Transverse colon (tissue), 4 donors: ENCODE results near the gene KIF18A.

Experiments used
- EP300 ChIP-seq: sonication (generic); formaldehyde crosslinking; IDR thresholded peaks from one replicate; pipeline ENCODE4 v1.6.1; 2017; ENCODE audit warnings: antibody characterized with exemption, low read depth
- POLR2A ChIP-seq: fragments of 450-650 bp; IDR thresholded peaks from one replicate; pipeline ENCODE4 v1.6.1; 2016; ENCODE audit warnings: antibody characterized with exemption, mild to moderate bottlenecking, moderate library complexity
- POLR2AphosphoS5 ChIP-seq, 3 donors: sonication (generic); formaldehyde crosslinking; IDR thresholded peaks; one replicate each; pipeline ENCODE4 v1.6.1; 2016; ENCODE audit warnings: antibody characterized with exemption in 3 of 3
- TF ChIP-seq, protein P1 (sequence below), 5 experiments: fragments of 200-600 bp in 3 of 5; fragments of 450-650 bp in 2 of 5; sonication (generic) in 3 of 5; IDR thresholded peaks; 1 replicate in 2 of 5; 2 replicates in 3 of 5; pipeline ENCODE4 v1.5.1; 2016 to 2017; ENCODE audit warnings: antibody characterized with exemption in 5 of 5, inconsistent platforms in 3 of 5, mild to moderate bottlenecking in 2 of 5, moderate library complexity in 1 of 5

GRCh38 chr11:28086569-28086968 is 21.4 kb downstream of the KIF18A start:
- TF ChIP-seq, protein P1, sequence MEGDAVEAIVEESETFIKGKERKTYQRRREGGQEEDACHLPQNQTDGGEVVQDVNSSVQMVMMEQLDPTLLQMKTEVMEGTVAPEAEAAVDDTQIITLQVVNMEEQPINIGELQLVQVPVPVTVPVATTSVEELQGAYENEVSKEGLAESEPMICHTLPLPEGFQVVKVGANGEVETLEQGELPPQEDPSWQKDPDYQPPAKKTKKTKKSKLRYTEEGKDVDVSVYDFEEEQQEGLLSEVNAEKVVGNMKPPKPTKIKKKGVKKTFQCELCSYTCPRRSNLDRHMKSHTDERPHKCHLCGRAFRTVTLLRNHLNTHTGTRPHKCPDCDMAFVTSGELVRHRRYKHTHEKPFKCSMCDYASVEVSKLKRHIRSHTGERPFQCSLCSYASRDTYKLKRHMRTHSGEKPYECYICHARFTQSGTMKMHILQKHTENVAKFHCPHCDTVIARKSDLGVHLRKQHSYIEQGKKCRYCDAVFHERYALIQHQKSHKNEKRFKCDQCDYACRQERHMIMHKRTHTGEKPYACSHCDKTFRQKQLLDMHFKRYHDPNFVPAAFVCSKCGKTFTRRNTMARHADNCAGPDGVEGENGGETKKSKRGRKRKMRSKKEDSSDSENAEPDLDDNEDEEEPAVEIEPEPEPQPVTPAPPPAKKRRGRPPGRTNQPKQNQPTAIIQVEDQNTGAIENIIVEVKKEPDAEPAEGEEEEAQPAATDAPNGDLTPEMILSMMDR (IDR thresholded peaks at IDR 0.05): no peak
- no peak for TF ChIP-seq EP300
- no peak for TF ChIP-seq POLR2A
- TF ChIP-seq POLR2AphosphoS5 (IDR thresholded peaks at IDR 0.05): no peak
